SK-N-DZ (cell line): ENCODE data around the gene C13orf46. TPM values are rescaled to one million over a fixed set of nuclear protein-coding genes. Genes with fewer than 3 reads are reported as not detected.
"Not testable (repeated sequence)": the region's sequence is repeated elsewhere in the genome, so short reads cannot be mapped to it uniquely, and the experiment has no call there.

Source experiments
- DNase-seq: peaks from one replicate; pipeline ENCODE4 v3.0.0-alpha.2; 2015; ENCODE audit warnings: low spot score
- polyA plus RNA-seq, 2 experiments: library from polyadenylated mRNA; depleted of rRNA; stranded (reverse); fragments of >200 nt; gene quantifications; 2 replicates each; pipeline ENCODE4 v1.2.3, GENCODE V29; 2014

Gene C13orf46
- not detected in 2 replicates for polyA plus RNA-seq (2014; cell fraction: cytosol; rRNA removed)
- not detected in 2 replicates for polyA plus RNA-seq (2014; cell fraction: nucleus; rRNA removed)

DNA sequence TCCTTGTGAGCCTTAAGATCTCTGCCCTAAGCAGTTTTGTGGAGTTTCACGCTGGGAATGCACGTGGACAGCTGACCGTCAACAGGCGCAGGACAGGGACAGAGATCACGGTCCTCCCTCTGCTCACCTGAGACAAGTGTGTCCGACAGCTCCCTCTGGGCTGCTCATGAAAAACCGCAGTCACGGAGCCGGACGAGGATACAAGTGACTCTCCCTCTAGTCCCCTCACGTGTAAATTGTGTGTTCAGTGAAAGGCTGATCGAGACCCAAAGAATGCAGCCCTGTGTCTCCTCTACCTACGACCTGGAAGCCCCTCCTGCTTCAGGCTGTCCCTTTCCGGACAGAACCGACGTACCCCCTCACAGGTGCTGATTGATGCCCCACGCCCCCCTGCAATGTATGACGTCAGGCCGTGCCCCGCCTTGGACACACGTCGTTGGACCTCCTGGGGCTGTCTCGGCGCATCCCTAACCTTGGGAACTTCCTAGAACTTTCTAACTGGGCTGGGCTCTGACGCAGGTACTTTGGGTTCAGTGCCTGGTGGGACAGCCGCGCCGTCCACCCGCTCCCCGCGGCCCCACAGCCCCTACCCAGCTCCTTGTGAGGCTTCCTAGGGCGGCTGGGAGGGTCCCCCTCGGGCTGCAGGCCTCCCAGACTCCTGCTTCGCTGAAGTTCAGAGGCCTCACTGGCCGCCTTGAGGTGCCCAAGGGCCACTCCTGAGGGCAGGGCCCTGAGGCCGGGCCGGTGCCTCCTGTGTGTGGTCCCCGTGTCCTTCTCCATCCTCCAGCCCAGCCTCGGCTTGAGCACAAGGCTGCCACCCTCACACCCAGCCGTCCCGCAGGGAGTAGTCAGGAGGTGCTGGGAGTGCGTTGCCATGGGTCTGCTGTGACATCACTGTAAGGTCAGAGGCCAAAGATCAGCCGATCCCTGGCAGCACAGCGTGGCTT is at the start of gene C13orf46:
Gene C13orf46 (minus strand): TSS at position 859 of the 947 bp plus-strand sequence. CDS start 79 bp downstream, at position 780.
- DNase-seq = no peak

DNA sequence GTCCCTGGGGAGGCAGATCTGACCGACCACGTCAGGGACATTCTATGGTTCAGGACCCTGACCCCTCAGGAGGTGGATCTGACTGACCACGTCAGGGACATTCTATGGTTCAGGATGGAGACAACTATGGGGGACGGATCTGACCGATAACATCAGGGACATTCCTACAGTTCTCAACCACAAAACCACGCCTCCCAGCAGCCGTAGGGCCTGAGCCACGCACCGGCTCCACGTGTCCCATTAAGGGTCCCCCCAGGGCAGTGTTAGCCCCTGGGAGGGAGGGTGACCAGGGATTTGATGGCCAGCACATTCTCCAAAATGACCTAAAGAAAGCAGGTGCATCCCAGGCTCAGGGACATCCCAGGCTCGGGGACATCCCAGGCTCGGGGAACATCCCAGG is 49.0 kb upstream of the C13orf46 start:
- DNase-seq = no peak

- no peak for DNase-seq
Observed at GRCh38 chr13:114022309-114022669, 48.4 kb upstream of the C13orf46 start.

GRCh38 chr13:114021464-114022308 is 47.8 kb upstream of the C13orf46 start:
- DNase-seq = no peak

GRCh38 chr13:114020750-114021463 is 47.0 kb upstream of the C13orf46 start:
- no peak for DNase-seq

- DNase-seq = not testable (repeated sequence)
Observed at GRCh38 chr13:114020134-114020533, 46.3 kb upstream of the C13orf46 start.

- DNase-seq = peak; percentile 24
Observed at GRCh38 chr13:114019367-114019766, 45.5 kb upstream of the C13orf46 start.

DNA sequence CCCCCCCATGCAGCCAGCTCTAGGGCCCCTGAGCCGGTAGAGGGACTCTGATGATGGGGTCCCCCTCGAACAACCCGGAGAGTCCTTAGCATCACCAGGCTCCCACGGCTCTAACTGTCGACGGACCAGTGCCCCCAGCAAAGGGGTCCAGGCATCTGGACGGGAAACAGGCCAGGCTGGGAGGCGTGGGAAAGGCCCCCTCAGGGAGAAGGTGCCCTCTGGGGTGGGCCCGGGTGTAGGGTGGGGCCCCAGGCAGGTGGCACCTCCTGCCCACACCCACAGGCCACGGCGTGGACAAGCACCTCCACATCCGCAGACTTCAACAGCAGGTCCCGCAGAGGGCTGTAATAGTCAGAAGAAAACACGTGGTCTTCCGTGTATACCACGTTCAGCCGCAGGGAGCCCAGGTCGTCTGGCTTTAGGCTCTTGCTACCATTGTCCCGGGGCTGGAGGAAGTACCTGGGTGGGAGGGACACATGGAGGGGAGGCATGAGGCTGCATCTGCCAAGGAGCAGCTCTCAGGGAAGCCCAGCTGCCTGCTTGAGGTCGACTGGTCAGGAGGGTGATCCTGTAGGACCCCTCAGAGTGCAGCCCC is 44.7 kb upstream of the C13orf46 start:
- DNase-seq = no peak

GRCh38 chr13:114017966-114018365 is 44.1 kb upstream of the C13orf46 start:
- DNase-seq = no peak

GRCh38 chr13:114017028-114017630 is 43.3 kb upstream of the C13orf46 start:
- DNase-seq = no peak

DNA sequence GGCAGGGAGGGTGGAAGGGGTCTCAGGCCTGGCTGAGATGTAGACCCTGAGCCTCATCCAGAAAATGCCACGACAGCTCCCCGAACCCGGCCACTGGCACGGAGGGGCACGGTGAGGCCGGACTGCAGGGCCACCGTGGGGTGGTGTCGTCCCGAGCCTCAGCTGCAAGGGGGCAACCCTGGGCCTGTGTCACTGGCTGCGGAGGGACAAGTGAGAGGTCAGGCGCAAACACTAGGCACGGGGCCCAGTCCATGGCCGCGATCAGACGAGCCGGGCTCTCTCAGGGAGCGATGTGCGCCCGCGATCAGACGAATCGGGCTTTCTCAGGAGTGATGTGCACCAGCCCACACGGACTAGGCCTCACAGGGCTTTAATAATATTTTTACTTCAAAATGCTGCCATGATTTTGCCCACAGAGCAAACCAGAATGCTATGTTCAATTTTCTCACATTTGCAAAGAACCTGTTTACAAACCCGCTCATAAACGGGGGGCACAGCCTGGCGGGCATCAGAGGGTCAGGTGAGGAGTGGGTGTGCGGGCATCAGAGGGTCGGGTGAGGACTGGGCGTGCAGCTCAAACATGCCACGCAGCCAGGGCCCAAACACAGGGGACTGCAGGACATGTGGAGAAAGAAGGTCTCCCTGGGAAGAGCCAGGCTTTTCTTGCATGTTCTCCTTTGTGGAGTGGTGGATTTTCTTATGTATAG is 42.6 kb upstream of the C13orf46 start:
- no peak for DNase-seq

- DNase-seq = no peak
Observed at GRCh38 chr13:114015969-114016295, 42.1 kb upstream of the C13orf46 start.

DNA sequence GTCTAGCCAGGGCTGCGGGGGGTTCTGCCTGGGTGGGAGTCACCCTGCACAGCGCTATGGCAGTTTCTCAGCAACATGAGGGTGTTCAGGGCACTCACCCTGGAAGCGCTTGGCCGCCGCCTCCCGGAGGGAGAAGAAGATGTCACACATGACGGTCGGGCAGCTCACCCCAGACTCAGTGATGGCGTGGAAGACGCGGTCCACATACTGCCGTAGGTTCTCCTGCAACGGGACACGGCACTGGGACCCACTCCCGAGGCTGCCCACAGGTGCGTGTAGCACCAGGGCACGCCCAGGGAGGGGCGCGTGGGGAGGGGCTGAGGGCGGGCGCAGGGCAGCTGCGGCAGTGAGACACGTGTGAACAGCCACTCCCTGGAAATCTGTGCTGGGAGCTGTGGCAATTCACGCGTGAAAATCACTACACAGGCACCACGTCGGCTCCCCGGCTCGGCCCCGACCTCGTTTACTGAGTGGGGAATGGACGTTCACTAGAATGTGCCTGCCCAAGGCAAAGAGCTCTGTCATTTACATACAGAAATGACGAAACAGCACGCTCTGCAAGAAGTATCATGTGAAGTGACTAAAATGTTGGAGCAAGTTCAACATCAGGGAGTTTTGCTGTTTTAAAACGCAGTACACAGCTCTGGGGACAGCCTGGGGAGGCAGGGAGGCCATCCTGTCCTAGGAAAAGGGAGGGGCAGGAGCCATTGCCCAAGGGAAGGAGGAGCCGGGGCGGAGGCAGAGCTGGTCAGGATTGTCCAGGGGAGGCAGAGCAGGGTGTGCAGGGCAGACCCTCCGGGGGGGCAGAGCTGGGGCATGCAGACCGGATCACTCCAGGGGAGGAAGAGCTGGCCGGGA is 41.5 kb upstream of the C13orf46 start:
- no peak for DNase-seq

DNA sequence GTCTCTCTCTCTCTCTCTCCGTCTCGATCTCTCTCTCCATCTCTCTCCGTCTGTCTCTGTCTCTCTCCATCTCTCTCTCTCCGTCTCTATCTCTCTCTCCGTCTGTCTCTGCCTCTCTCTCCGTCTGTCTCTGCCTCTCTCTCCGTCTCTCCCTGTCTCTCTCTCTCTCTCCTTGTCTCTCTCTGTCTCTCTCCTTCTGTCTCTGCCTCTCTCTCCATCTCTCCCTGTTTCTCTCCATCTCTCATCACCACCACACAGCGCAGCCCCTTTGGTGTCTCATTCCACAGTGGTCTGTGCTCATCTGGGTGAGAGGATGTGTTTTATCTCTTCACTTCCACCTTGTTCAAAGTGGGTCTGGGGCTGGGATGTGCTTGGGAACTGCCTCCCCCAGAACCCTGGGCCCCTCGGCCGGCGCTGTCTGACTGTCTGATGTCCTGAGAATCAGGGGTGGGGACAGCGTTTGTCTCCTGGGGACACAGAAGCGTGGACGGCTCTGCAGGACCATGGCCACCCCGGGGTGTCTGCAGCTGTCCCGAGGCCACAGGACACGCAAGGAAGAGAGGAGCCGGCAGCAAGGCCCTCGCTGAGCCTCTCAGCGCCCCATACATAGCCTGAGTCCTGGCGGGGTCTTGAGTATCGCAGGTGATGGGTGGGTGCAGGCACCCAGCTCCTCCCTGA is 40.2 kb upstream of the C13orf46 start:
- DNase-seq = no peak

- no peak for DNase-seq
Observed at GRCh38 chr13:114013336-114013735, 39.5 kb upstream of the C13orf46 start.

- DNase-seq = no peak
Observed at GRCh38 chr13:114012921-114013320, 39.0 kb upstream of the C13orf46 start.

DNA sequence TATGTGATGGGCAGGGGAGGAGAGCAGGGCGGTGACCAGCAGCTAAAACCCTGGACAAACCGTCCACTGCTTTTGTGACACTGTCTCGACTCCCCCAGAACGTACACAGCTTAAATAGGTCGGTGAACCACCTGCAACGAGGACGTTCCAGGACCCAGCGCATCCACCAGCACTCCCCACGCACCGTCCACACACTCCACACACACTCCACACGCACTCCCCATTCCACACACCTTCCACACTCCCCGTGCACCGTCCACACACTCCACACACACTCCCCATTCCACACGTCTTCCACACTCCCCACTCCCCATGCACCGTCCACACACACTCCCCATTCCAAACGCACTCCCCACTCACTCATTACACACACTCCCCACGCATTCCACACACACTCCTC is 38.3 kb upstream of the C13orf46 start:
- no peak for DNase-seq

DNA sequence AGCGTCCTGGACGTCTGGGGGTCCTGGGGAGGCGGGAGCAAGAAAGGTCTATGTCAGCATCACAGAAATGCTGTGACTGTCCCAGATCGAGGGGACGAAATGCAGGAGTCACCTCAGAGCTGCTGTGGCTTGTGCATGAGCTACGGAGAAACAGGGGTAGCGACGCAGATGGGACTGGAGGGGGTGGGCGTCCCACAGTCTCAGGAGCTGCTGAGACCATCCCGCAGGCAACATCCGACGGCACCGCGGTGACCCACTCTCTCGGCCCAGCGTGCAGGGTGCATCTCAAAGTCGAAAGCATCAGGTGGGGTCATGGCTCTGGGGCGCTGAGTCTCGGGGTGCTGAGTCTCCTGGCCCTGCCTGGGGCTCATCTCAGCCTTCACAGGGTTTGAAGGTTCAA is 37.4 kb upstream of the C13orf46 start:
- no peak for DNase-seq
